Measurements from ENCODE around the gene WASF2.

DNA sequence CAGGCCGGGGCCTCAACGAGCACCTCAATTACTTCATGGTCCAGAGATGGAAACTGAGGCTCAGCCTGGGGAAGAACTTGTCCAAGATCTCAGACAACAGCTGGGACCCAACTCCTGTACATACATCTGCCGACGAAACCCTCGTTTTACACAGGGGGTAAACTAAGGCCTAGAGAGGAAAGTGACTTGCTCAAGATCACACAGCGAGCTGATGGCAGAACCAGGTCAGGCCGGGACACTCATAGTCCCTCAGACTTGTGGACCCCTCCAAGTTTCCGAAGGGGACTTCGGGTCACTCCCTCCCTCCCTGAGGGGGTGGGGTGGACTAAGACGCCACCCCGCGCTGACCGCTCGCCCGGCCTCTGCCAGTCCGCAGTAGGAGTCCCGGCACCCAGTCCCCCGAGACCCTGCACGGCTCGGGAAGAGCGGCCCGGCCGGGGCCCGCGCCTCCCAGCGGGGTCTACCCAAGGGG is 430 bp downstream of the WASF2 start:
- TF ChIP-seq, protein P1, sequence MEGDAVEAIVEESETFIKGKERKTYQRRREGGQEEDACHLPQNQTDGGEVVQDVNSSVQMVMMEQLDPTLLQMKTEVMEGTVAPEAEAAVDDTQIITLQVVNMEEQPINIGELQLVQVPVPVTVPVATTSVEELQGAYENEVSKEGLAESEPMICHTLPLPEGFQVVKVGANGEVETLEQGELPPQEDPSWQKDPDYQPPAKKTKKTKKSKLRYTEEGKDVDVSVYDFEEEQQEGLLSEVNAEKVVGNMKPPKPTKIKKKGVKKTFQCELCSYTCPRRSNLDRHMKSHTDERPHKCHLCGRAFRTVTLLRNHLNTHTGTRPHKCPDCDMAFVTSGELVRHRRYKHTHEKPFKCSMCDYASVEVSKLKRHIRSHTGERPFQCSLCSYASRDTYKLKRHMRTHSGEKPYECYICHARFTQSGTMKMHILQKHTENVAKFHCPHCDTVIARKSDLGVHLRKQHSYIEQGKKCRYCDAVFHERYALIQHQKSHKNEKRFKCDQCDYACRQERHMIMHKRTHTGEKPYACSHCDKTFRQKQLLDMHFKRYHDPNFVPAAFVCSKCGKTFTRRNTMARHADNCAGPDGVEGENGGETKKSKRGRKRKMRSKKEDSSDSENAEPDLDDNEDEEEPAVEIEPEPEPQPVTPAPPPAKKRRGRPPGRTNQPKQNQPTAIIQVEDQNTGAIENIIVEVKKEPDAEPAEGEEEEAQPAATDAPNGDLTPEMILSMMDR (IDR thresholded peaks at IDR 0.05; ENCODE audit: low read length), result no peak
- TF ChIP-seq EZH2 (IDR thresholded peaks at IDR 0.05; ENCODE audit: borderline replicate concordance, low read length), result no peak

Data from OCI-LY1 (cell line).